ENCODE measurements around the gene CRB1. TPM values are rescaled to one million over a fixed set of nuclear protein-coding genes. Genes with fewer than 3 reads are reported as not detected.

Gene CRB1
- total and polyA plus RNA-seq, 2 of the 8 experiments (the other 6 are each of a cell fraction or from before 2014, with no cell fraction given): 0.03 TPM; not detected in 1

- Histone ChIP-seq H3K56ac (replicated peaks; ENCODE audit: insufficient read length, low read depth, low read length) (no peak overlapping the region), H4K8ac (ENCODE audit: extremely low read depth, insufficient read depth, low read length) (no peak overlapping the region), H3K23ac (ENCODE audit: insufficient read length) (no peak overlapping the region), H2BK12ac (ENCODE audit: low read depth, low read length) (no peak overlapping the region), H4K20me1 (replicated peaks in 1 of 2; ENCODE audit: control insufficient read depth in 1 of 2, insufficient read depth in 2 of 2, low read length in 2 of 2) (no peaks in the 10 kb centered on the region), H2BK15ac (ENCODE audit: low read length) (no peak overlapping the region), H2BK120ac (replicated peaks; ENCODE audit: low read depth, low read length) (no peak overlapping the region), H3K4ac (replicated peaks; ENCODE audit: insufficient read length, low read depth, low read length) (no peak overlapping the region), H3K79me2 (ENCODE audit: control insufficient read depth in 1 of 2, insufficient read depth in 2 of 2, low read length in 2 of 2) (no peaks in the 10 kb centered on the region), H4K91ac (replicated peaks; ENCODE audit: insufficient read length, low read length) (no peak overlapping the region), H4K5ac (ENCODE audit: insufficient read length, low read depth, low read length) (no peak overlapping the region), H3K36me3 (ENCODE audit: control insufficient read depth in 2 of 4, insufficient read depth in 4 of 4, low read length in 3 of 4) (no peaks in the 10 kb centered on the region), H3K4me2 (ENCODE audit: insufficient read depth in 1 of 2, low read depth in 2 of 2, low read length in 2 of 2) (no peak overlapping the region), H3K27ac (ENCODE audit: low read depth, low read length) (no peak overlapping the region), H3K9me3 (ENCODE audit: insufficient read depth in 2 of 2, low read depth in 1 of 2, low read length in 1 of 2) (no peaks in the 10 kb centered on the region), H2BK5ac (ENCODE audit: low read depth, low read length) (no peak overlapping the region), H3K79me1 (ENCODE audit: low read depth, low read length) (no peaks in the 10 kb centered on the region), H2AFZ (ENCODE audit: low read length) (no peak overlapping the region), H3K23me2 (ENCODE audit: low read depth, low read length) (no peaks in the 10 kb centered on the region), H3K9ac (replicated peaks in 1 of 4; ENCODE audit: extremely low read depth in 1 of 4, low read depth in 3 of 4, low read length in 3 of 4) (no peak overlapping the region), H3K27me3 (replicated peaks in 1 of 4; ENCODE audit: control insufficient read depth in 3 of 4, extremely low read depth in 1 of 4, insufficient read depth in 3 of 4, low read length in 3 of 4) (no peaks in the 10 kb centered on the region), H2BK20ac (ENCODE audit: low read length) (no peak overlapping the region), H3K14ac (ENCODE audit: insufficient read length) (no peak overlapping the region), H3K18ac (ENCODE audit: extremely low read depth, low read length) (no peak overlapping the region), H3K4me1 (replicated peaks in 1 of 4; ENCODE audit: control insufficient read depth in 3 of 4, insufficient read depth in 4 of 4, low read length in 3 of 4) (no peaks in the 10 kb centered on the region), H2AK5ac (ENCODE audit: low read depth, low read length) (no peak overlapping the region), H3K4me3 (ENCODE audit: extremely low read depth in 1 of 4, insufficient read depth in 2 of 4, low read depth in 3 of 4, low read length in 4 of 4) (no peak overlapping the region)
- TF ChIP-seq CTCF (IDR thresholded peaks at IDR 0.05; ENCODE audit: control extremely low read depth in 1 of 3, insufficient read depth in 1 of 3, low read depth in 1 of 3, low read length in 3 of 3) (peak in 2 of 3 experiments; percentile 35 to 39; a peak in 2 of 4 replicates), RAD21 (IDR thresholded peaks at IDR 0.05 in 1 of 2, conservative IDR thresholded peaks at IDR 0.05 in 1 of 2; ENCODE audit: low read depth in 2 of 2, low read length in 2 of 2) (peak; percentile 43 to 52), POLR2A (IDR thresholded peaks at IDR 0.05; ENCODE audit: control extremely low read depth in 1 of 2, low read depth in 2 of 2, low read length in 2 of 2) (no peak)
- CTCF ChIA-PET (ENCODE audit: partially characterized antibody): interaction anchor here (0.6 to 2.9 kb wide), 55 partner anchors 9 to 771 kb away, joined by 3 to 33 read pairs (median 4); partner anchors contain the start of genes C1orf53 and LHX9
- POLR2A ChIA-PET (ENCODE audit: partially characterized antibody): no interaction called here
- 87% methylated on average over 1 of the region's 1 CpG; no CpG with 5 or more reads in 1 of the 2 experiments for whole genome bisulfite sequencing, 2 experiments (ENCODE audit: extremely low coverage in 1 of 2, insufficient coverage in 1 of 2, insufficient read length in 1 of 2, insufficient replicate concordance in 2 of 2, low coverage in 1 of 2, low lambda C conversion rate in 2 of 2, missing lambda C conversion rate in 1 of 2)
- no peak for DNase-seq (ENCODE audit: low read depth in 1 of 2, low spot score in 2 of 2)
- no peak for FAIRE-seq
Measured at GRCh38 chr1:197519741-197520334, 251.8 kb downstream of the CRB1 start.
